GM12891 (cell line): Measurements from ENCODE around the gene SLBP.

ENCODE experiments used
- PAX5 ChIP-seq: IDR thresholded peaks from 2 replicates; pipeline ENCODE4 v1.6.1; 2011; ENCODE audit warnings: low read length, moderate library complexity, mild to moderate bottlenecking; ENCODE audit not compliant: insufficient read depth, severe bottlenecking
- POLR2A ChIP-seq: IDR thresholded peaks from 2 replicates; pipeline ENCODE4 v1.6.1; 2011; ENCODE audit warnings: low read depth, low read length, control low read depth
- POLR2AphosphoS5 ChIP-seq: IDR thresholded peaks from 2 replicates; pipeline ENCODE4 v1.6.1; 2011; ENCODE audit warnings: low read depth, low read length, control low read depth
- POU2F2 ChIP-seq: IDR thresholded peaks from 2 replicates; pipeline ENCODE4 v1.6.1; 2011; ENCODE audit warnings: low read depth, mild to moderate bottlenecking, control low read depth, low read length, moderate library complexity
- TAF1 ChIP-seq: IDR thresholded peaks from 2 replicates; pipeline ENCODE4 v1.6.1; 2011; ENCODE audit warnings: low read depth, low read length, control low read depth

DNA sequence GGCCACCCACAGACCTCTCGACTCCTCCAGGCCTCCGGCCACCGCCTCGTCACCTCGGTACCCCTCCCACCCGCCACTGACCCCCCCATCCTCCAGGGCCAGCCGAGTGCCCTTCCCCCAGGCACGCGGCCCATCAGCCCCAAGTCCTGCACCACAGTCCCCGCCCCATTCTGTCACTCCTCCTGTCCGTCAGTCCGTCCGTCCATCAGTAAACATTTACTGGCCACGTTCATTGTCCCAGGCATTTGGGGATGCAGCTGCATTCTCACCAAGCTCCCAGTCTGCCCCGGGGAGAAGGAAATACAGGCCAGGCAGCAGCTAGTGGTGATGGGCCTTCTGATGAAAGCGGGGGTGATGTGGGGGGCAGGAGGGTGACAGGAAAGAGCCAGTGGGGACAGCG is 45.7 kb upstream of the SLBP start:
- no peak for TF ChIP-seq POLR2A
- TF ChIP-seq POU2F2 = no peak
- no peak for TF ChIP-seq TAF1
- TF ChIP-seq PAX5 = no peak
- no peak for TF ChIP-seq POLR2AphosphoS5
